Right lobe of liver (tissue), 4 donors: ENCODE results near the gene ISM1.

Source experiments
- POLR2A ChIP-seq: fragments of 450-650 bp; IDR thresholded peaks from one replicate; pipeline ENCODE4 v1.6.1; 2017; ENCODE audit warnings: antibody characterized with exemption, mild to moderate bottlenecking
- TF ChIP-seq, protein P1 (sequence below), 4 donors: fragments of 200-600 bp in 3 of 4; fragments of 450-650 bp in 1 of 4; IDR thresholded peaks; one replicate each; pipeline versions ENCODE4 v1.5.1 to v1.8.0; 2016 to 2022; ENCODE audit warnings: antibody characterized with exemption in 4 of 4, mild to moderate bottlenecking in 2 of 4
- donor health status: DM: no; HTN: no; CAD: no.
- donor health status: DM: no; HTN: no; CAD: no.
- donor health status: DM: no; HTN: yes; CAD: no.

DNA sequence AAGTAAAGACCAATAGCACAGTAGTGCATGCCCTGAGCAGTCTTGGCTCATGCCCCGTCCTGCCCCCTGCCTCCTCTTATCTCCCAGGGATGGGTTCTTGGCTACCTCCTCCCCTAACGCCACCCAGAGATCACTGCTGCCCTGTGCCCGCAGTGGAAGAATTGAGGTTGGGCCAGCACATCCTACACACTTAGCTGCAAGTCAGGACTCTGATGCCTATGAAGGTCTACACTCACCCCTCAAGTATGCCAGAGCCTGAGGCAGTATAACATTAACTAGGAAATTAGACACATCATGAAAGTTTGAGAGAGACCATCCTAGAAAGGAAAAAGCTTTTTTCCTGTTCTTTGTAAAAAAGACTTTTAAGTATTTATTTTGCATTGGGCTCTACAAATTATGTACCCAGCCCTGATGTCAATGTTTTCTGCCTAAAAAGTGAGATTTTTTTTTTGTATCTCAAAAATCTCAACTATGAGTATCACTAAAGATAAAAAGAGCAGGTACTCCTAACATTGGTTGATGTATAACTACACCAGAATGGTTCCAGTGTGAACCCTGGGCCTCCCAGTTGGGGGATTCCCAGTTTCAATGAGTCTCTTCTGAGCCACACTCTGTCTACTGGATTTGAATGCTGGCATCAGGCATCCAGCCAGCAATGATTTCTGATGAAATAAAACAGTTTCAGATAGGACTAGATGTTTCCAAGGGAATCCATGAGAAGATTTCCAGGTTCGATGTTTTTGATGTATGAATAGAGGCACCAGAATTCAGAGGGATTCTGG is 115.4 kb downstream of the ISM1 start:
- TF ChIP-seq, protein P1, sequence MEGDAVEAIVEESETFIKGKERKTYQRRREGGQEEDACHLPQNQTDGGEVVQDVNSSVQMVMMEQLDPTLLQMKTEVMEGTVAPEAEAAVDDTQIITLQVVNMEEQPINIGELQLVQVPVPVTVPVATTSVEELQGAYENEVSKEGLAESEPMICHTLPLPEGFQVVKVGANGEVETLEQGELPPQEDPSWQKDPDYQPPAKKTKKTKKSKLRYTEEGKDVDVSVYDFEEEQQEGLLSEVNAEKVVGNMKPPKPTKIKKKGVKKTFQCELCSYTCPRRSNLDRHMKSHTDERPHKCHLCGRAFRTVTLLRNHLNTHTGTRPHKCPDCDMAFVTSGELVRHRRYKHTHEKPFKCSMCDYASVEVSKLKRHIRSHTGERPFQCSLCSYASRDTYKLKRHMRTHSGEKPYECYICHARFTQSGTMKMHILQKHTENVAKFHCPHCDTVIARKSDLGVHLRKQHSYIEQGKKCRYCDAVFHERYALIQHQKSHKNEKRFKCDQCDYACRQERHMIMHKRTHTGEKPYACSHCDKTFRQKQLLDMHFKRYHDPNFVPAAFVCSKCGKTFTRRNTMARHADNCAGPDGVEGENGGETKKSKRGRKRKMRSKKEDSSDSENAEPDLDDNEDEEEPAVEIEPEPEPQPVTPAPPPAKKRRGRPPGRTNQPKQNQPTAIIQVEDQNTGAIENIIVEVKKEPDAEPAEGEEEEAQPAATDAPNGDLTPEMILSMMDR (IDR thresholded peaks at IDR 0.05) = no peak
- no peak for TF ChIP-seq POLR2A
